ENCODE data around the gene RAB24. TPM values are rescaled to one million over a fixed set of nuclear protein-coding genes. Genes with fewer than 3 reads are reported as not detected.

The RAB24 gene
- total RNA-seq, 1 donor from 2014 or later = 15.9 TPM

GRCh38 chr5:177349762-177350161 lies 46.2 kb upstream of the RAB24 start:
- Mint-ChIP-seq H3K4me3 (ENCODE audit: unreplicated experiment) (peak overlapping the region; percentile 99), H3K27ac (ENCODE audit: unreplicated experiment) (no peak overlapping the region), H3K4me1 (ENCODE audit: unreplicated experiment) (peaks cover 28% of the 10 kb centered on the region)

GRCh38 chr5:177349362-177349647 lies 45.8 kb upstream of the RAB24 start:
- TF ChIP-seq CTCF (IDR thresholded peaks at IDR 0.05; ENCODE audit: unreplicated experiment) = no peak
- Mint-ChIP-seq H3K36me3 (ENCODE audit: low read depth, unreplicated experiment) (peaks cover 15% of the 10 kb centered on the region), H3K27ac (ENCODE audit: unreplicated experiment) (no peak overlapping the region), H3K4me1 (ENCODE audit: unreplicated experiment) (peaks cover 28% of the 10 kb centered on the region), H3K9me3 (ENCODE audit: unreplicated experiment) (no peaks in the 10 kb centered on the region), H3K4me3 (ENCODE audit: unreplicated experiment) (peak overlapping the region; percentile 58), H3K27me3 (ENCODE audit: unreplicated experiment) (peaks cover 8% of the 10 kb centered on the region)
- DNase-seq (ENCODE audit: low spot score) = no peak

More at GRCh38 chr5:177349762-177350161, 46.2 kb upstream of the RAB24 start:
- DNase-seq (ENCODE audit: low spot score) = no peak
- no peak for TF ChIP-seq CTCF (IDR thresholded peaks at IDR 0.05; ENCODE audit: unreplicated experiment)
- H3K9me3 Mint-ChIP-seq (ENCODE audit: unreplicated experiment) = no peaks in the 10 kb centered on the region
- H3K36me3 Mint-ChIP-seq (ENCODE audit: low read depth, unreplicated experiment) = peaks cover 15% of the 10 kb centered on the region
- peaks cover 8% of the 10 kb centered on the region for H3K27me3 Mint-ChIP-seq (ENCODE audit: unreplicated experiment)

- H3K36me3 Mint-ChIP-seq (ENCODE audit: low read depth, unreplicated experiment) = peaks cover 21% of the 10 kb centered on the region
- no peak for DNase-seq (ENCODE audit: low spot score)
- TF ChIP-seq CTCF (IDR thresholded peaks at IDR 0.05; ENCODE audit: unreplicated experiment) = no peak
- H3K27ac Mint-ChIP-seq (ENCODE audit: unreplicated experiment) = no peak overlapping the region
- H3K4me1 Mint-ChIP-seq (ENCODE audit: unreplicated experiment) = peaks cover 23% of the 10 kb centered on the region
- peaks cover 8% of the 10 kb centered on the region for H3K27me3 Mint-ChIP-seq (ENCODE audit: unreplicated experiment)
- H3K9me3 Mint-ChIP-seq (ENCODE audit: unreplicated experiment) = no peaks in the 10 kb centered on the region
- no peak overlapping the region for H3K4me3 Mint-ChIP-seq (ENCODE audit: unreplicated experiment)
Measured at GRCh38 chr5:177347699-177348098, 44.2 kb upstream of the RAB24 start.

GRCh38 chr5:177346820-177347219 lies 43.3 kb upstream of the RAB24 start:
- H3K4me1 Mint-ChIP-seq (ENCODE audit: unreplicated experiment) = peaks cover 23% of the 10 kb centered on the region
- H3K4me3 Mint-ChIP-seq (ENCODE audit: unreplicated experiment) = no peak overlapping the region
- no peak overlapping the region for H3K27ac Mint-ChIP-seq (ENCODE audit: unreplicated experiment)

GRCh38 chr5:177344891-177345290 lies 41.4 kb upstream of the RAB24 start:
- Mint-ChIP-seq H3K4me3 (ENCODE audit: unreplicated experiment) (no peak overlapping the region), H3K36me3 (ENCODE audit: low read depth, unreplicated experiment) (peaks cover 31% of the 10 kb centered on the region), H3K27ac (ENCODE audit: unreplicated experiment) (no peak overlapping the region), H3K9me3 (ENCODE audit: unreplicated experiment) (no peaks in the 10 kb centered on the region), H3K4me1 (ENCODE audit: unreplicated experiment) (peaks cover 17% of the 10 kb centered on the region), H3K27me3 (ENCODE audit: unreplicated experiment) (peaks cover 1% of the 10 kb centered on the region)
- TF ChIP-seq CTCF (IDR thresholded peaks at IDR 0.05; ENCODE audit: unreplicated experiment) = no peak
- DNase-seq (ENCODE audit: low spot score) = no peak

More at GRCh38 chr5:177346820-177347219, 43.3 kb upstream of the RAB24 start:
- Mint-ChIP-seq H3K36me3 (ENCODE audit: low read depth, unreplicated experiment) (peaks cover 21% of the 10 kb centered on the region), H3K27me3 (ENCODE audit: unreplicated experiment) (peaks cover 5% of the 10 kb centered on the region), H3K9me3 (ENCODE audit: unreplicated experiment) (no peaks in the 10 kb centered on the region)
- DNase-seq (ENCODE audit: low spot score) = no peak
- no peak for TF ChIP-seq CTCF (IDR thresholded peaks at IDR 0.05; ENCODE audit: unreplicated experiment)
